ENCODE data around the gene ASF1B. TPM values are rescaled to one million over a fixed set of nuclear protein-coding genes. Genes with fewer than 3 reads are reported as not detected.

The ASF1B gene
- total RNA-seq, 2 experiments from 2014 or later, result 117 to 124 TPM

- H3K4me1 Mint-ChIP-seq, result peaks cover 21% of the 10 kb centered on the region
- no peak for DNase-seq
- no peak overlapping the region for H3K27ac Mint-ChIP-seq
- no peak for ATAC-seq
- H3K4me3 Mint-ChIP-seq, result no peak overlapping the region
- no peaks in the 10 kb centered on the region for H3K9me3 Mint-ChIP-seq (ENCODE audit: low read depth)
- CTCF ChIA-PET, result interaction anchor here (1.0 to 3.8 kb wide), 7 partner anchors 8 to 333 kb away, joined by 3 to 14 read pairs (median 3); partner anchors contain the start of gene MISP3
- H3K27me3 Mint-ChIP-seq, result no peaks in the 10 kb centered on the region
- peaks cover 8% of the 10 kb centered on the region for H3K36me3 Mint-ChIP-seq
Measured at GRCh38 chr19:14139944-14140343, 3.6 kb upstream of the ASF1B start.

GRCh38 chr19:14138576-14139265, 2.3 kb upstream of the ASF1B start:
- Mint-ChIP-seq H3K4me3 (peak overlapping the region; percentile 44), H3K9me3 (ENCODE audit: low read depth) (no peaks in the 10 kb centered on the region), H3K4me1 (peaks cover 31% of the 10 kb centered on the region), H3K36me3 (peaks cover 15% of the 10 kb centered on the region), H3K27ac (peak overlapping the region; percentile 29), H3K27me3 (no peaks in the 10 kb centered on the region)
- DNase-seq (no peak), ATAC-seq (no peak)
- CTCF ChIA-PET, result interaction anchor here (1.0 to 3.8 kb wide), 10 partner anchors 9 to 281 kb away, joined by 3 to 38 read pairs (median 4); partner anchors contain the start of gene MISP3

GRCh38 chr19:14135985-14136508, 342 bp downstream of the ASF1B start:
- peaks cover 26% of the 10 kb centered on the region for H3K36me3 Mint-ChIP-seq
- no peaks in the 10 kb centered on the region for H3K27me3 Mint-ChIP-seq
- H3K4me1 Mint-ChIP-seq, result peaks cover 34% of the 10 kb centered on the region
- CTCF ChIA-PET, result interaction anchor here (0.5 to 4.0 kb wide), 86 partner anchors 8 to 554 kb away, joined by 3 to 59 read pairs (median 5); partner anchors contain the start of genes ADGRE5, DNAJB1, GIPC1 and IL27RA
- no peak for ATAC-seq
- peak overlapping the region; percentile 88 for H3K4me3 Mint-ChIP-seq
- no peak for DNase-seq
- peak overlapping the region; percentile 94 for H3K27ac Mint-ChIP-seq
- H3K9me3 Mint-ChIP-seq (ENCODE audit: low read depth), result no peaks in the 10 kb centered on the region

- H3K27me3 Mint-ChIP-seq, result no peaks in the 10 kb centered on the region
- peak overlapping the region; percentile 94 for H3K27ac Mint-ChIP-seq
- CTCF ChIA-PET, result interaction anchor here (0.6 to 4.0 kb wide), 15 partner anchors 10 to 372 kb away, joined by 3 to 59 read pairs (median 4); partner anchors contain the start of gene PRKACA
- H3K36me3 Mint-ChIP-seq, result peaks cover 24% of the 10 kb centered on the region
- H3K9me3 Mint-ChIP-seq (ENCODE audit: low read depth), result no peaks in the 10 kb centered on the region
- H3K4me1 Mint-ChIP-seq, result peaks cover 34% of the 10 kb centered on the region
- ATAC-seq (no peak), DNase-seq (no peak)
- H3K4me3 Mint-ChIP-seq, result peak overlapping the region; percentile 88
Measured at GRCh38 chr19:14135355-14135754, 1.0 kb downstream of the ASF1B start.

GRCh38 chr19:14127929-14128509, 8.4 kb downstream of the ASF1B start:
- no peak for ATAC-seq
- CTCF ChIA-PET, result interaction anchor here (1.2 kb wide), 1 partner anchor 9 kb away, joined by 4 read pairs; the partner anchor contains the start of gene ASF1B
- Mint-ChIP-seq H3K27ac (no peak overlapping the region), H3K36me3 (peaks cover 34% of the 10 kb centered on the region), H3K4me1 (peaks cover 7% of the 10 kb centered on the region), H3K27me3 (no peaks in the 10 kb centered on the region), H3K9me3 (ENCODE audit: low read depth) (no peaks in the 10 kb centered on the region), H3K4me3 (no peak overlapping the region)
- no peak for DNase-seq

GRCh38 chr19:14127176-14127575, 9.2 kb downstream of the ASF1B start:
- ATAC-seq, result no peak
- Mint-ChIP-seq H3K27me3 (no peaks in the 10 kb centered on the region), H3K36me3 (peaks cover 34% of the 10 kb centered on the region)

GRCh38 chr19:14122924-14123323, 13.5 kb downstream of the ASF1B start:
- H3K36me3 Mint-ChIP-seq, result peaks cover 26% of the 10 kb centered on the region
- H3K9me3 Mint-ChIP-seq (ENCODE audit: low read depth), result no peaks in the 10 kb centered on the region
- no peaks in the 10 kb centered on the region for H3K27me3 Mint-ChIP-seq
- no peak overlapping the region for H3K4me3 Mint-ChIP-seq
- no peak for DNase-seq
- H3K4me1 Mint-ChIP-seq, result peaks cover 11% of the 10 kb centered on the region
- peak overlapping the region; percentile 3 for H3K27ac Mint-ChIP-seq
- CTCF ChIA-PET, result interaction anchor here (1.1 to 1.4 kb wide), 2 partner anchors 14 to 295 kb away, joined by 3 to 6 read pairs; partner anchors contain the start of gene ASF1B
- no peak for ATAC-seq

More at GRCh38 chr19:14127176-14127575, 9.2 kb downstream of the ASF1B start:
- no peak for DNase-seq
- H3K4me1 Mint-ChIP-seq, result peaks cover 5% of the 10 kb centered on the region
- H3K4me3 Mint-ChIP-seq, result no peak overlapping the region
- H3K9me3 Mint-ChIP-seq (ENCODE audit: low read depth), result no peaks in the 10 kb centered on the region
- CTCF ChIA-PET, result no interaction called here
- no peak overlapping the region for H3K27ac Mint-ChIP-seq

GRCh38 chr19:14120497-14120780, 15.9 kb downstream of the ASF1B start:
- Mint-ChIP-seq H3K4me3 (no peak overlapping the region), H3K4me1 (peaks cover 25% of the 10 kb centered on the region), H3K36me3 (peaks cover 18% of the 10 kb centered on the region), H3K27ac (no peak overlapping the region), H3K27me3 (no peaks in the 10 kb centered on the region), H3K9me3 (ENCODE audit: low read depth) (no peaks in the 10 kb centered on the region)
- CTCF ChIA-PET, result interaction anchor here (0.9 to 1.1 kb wide), 2 partner anchors 15 to 16 kb away, joined by 5 read pairs; partner anchors contain the start of gene ASF1B
- DNase-seq (no peak), ATAC-seq (no peak)

GRCh38 chr19:14119644-14120496, 16.5 kb downstream of the ASF1B start:
- ATAC-seq (no peak), DNase-seq (no peak)
- CTCF ChIA-PET, result interaction anchor here (0.9 kb wide), 1 partner anchor 239 kb away, joined by 3 read pairs; no protein-coding TSS in a partner anchor
- Mint-ChIP-seq H3K4me3 (no peak overlapping the region), H3K27ac (peak overlapping the region; percentile 52), H3K36me3 (peaks cover 17% of the 10 kb centered on the region), H3K9me3 (ENCODE audit: low read depth) (no peaks in the 10 kb centered on the region), H3K27me3 (no peaks in the 10 kb centered on the region), H3K4me1 (peaks cover 31% of the 10 kb centered on the region)

GRCh38 chr19:14119146-14119545, 17.2 kb downstream of the ASF1B start:
- DNase-seq (no peak), ATAC-seq (no peak)
- Mint-ChIP-seq H3K4me3 (peak overlapping the region; percentile 77), H3K36me3 (peaks cover 12% of the 10 kb centered on the region), H3K9me3 (ENCODE audit: low read depth) (no peaks in the 10 kb centered on the region), H3K27ac (peak overlapping the region; percentile 39), H3K27me3 (no peaks in the 10 kb centered on the region), H3K4me1 (peaks cover 35% of the 10 kb centered on the region)
- CTCF ChIA-PET, result interaction anchor here (0.9 to 1.0 kb wide), 2 partner anchors 17 to 240 kb away, joined by 3 to 4 read pairs; partner anchors contain the start of gene ASF1B

GRCh38 chr19:14118165-14119051, 18.0 kb downstream of the ASF1B start:
- Mint-ChIP-seq H3K9me3 (ENCODE audit: low read depth) (no peaks in the 10 kb centered on the region), H3K4me1 (peaks cover 38% of the 10 kb centered on the region), H3K36me3 (peaks cover 11% of the 10 kb centered on the region), H3K27me3 (no peaks in the 10 kb centered on the region), H3K27ac (peak overlapping the region; percentile 47), H3K4me3 (peak overlapping the region; percentile 77)
- CTCF ChIA-PET, result interaction anchor here (0.8 to 6.3 kb wide), 6 partner anchors 13 to 241 kb away, joined by 3 to 59 read pairs (median 4); partner anchors contain the start of genes ASF1B and MISP3
- peak; percentile 52 for DNase-seq
- ATAC-seq, result no peak

GRCh38 chr19:14117668-14118164, 18.7 kb downstream of the ASF1B start, which contains the start of gene PRKACA:
Gene PRKACA (minus strand): TSS chr19:14117762. CDS start chr19:14117547, 215 bp downstream.
- Mint-ChIP-seq H3K9me3 (ENCODE audit: low read depth) (no peaks in the 10 kb centered on the region), H3K4me3 (peak within 1 kb of the TSS; percentile 77), H3K36me3 (peaks cover 7% of the 10 kb centered on the region), H3K27ac (peak within 1 kb of the TSS; percentile 66), H3K27me3 (no peaks in the 10 kb centered on the region), H3K4me1 (peaks cover 42% of the 10 kb centered on the region)
- CTCF ChIA-PET, result interaction anchor here (0.7 to 6.3 kb wide), 6 partner anchors 14 to 231 kb away, joined by 3 to 59 read pairs (median 4); partner anchors contain the start of genes ASF1B and MISP3
- peak; percentile 96 for ATAC-seq
- DNase-seq, result peak; percentile 99
